AG20443 (cell line): ENCODE data around the gene ADAMTS7.
"Not testable (repeated sequence)": the region's sequence is repeated elsewhere in the genome, so short reads cannot be mapped to it uniquely, and the experiment has no call there.

Experiments
- DNase-seq: peaks from one replicate; pipeline ENCODE4 v3.0.0; 2012; ENCODE audit warnings: low spot score, mixed read lengths

ADAMTS7 gene

DNA sequence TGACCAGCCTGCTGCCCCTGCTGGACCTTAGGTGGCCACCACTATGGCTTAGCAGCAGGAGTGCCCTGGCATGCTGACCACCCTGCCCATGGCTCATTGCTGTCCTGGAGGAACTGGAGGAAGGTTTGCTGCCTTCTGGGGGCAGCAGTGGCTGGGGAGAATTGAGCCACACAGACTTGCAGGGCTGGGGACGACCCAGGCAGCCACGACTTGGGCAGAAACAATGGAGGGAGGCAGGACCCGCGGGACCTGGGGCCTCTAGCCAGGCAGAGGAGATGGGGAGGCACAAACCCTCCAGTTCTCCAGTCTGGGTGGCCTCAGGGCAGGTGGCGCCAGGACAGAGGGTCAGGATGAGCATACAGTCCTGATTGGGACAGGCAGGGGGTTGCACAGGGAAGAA lies 32.8 kb downstream of the ADAMTS7 start:
- DNase-seq = no peak

GRCh38 chr15:78777953-78778345 lies 33.3 kb downstream of the ADAMTS7 start:
- DNase-seq = not testable (repeated sequence)

- not testable (repeated sequence) for DNase-seq
Measured at GRCh38 chr15:78777290-78777952, 33.8 kb downstream of the ADAMTS7 start.

- not testable (repeated sequence) for DNase-seq
Measured at GRCh38 chr15:78776046-78776925, 35.0 kb downstream of the ADAMTS7 start.

GRCh38 chr15:78775472-78775871 lies 35.8 kb downstream of the ADAMTS7 start:
- no peak for DNase-seq

DNA sequence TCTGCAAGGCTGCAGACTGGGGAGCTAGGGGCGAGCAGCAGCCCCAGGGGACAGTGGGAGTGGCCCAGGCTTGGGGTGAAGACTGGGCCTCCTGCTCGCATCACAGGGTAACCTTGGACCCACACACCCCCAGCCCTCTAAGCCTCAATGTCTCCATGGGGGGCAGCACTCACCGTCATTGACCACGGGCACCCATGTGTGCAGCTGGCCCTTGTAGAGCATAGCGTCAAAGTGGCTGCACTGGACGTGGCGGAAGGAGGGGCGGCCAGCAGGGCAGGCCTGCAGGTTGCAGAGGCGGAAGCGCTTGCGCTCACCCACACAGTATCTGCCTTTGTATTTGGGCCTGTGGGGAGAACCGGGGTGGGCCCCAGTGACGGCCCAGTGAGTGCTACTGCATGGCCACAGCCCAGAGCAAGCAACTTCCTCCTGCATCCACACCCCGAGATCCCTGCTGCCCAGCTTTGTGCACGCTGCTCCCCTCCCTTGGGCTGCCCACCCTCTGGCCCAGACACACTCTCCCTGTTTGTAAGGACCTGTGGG lies 36.7 kb downstream of the ADAMTS7 start:
- DNase-seq = not testable (repeated sequence)

DNA sequence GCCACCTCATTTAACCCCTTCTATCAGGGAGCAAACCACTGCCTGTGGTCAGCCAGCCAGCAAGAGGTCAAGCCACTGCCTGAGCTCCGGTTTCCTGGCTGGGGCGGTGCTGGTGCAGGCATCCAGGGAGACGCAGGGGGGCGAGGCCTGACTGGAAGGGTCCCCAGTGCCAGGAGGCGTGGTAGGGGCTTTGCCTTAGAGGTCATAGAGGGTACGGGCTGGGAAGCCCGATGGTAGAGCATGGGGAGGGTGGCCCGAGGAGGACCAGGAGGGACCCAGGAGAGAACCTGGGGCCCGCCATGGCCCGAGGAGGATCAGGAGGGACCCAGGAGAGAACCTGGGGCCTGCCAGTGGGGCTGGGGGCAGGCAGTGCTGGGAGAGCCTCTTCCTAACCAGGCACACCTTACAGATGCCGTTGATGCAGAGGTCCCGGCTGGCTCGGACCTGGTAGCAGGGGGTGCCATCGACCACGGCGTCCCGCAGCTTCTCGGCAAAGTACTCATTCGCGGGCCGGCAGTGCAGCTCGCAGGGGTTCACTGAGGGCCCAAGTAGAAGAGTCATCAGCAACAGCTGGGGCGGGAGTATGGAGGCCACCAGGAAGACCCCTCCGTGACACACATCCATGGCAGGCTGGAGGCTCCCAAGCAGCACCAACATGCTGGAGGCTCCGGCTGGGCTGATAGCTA lies 37.4 kb downstream of the ADAMTS7 start:
- not testable (repeated sequence) for DNase-seq

DNA sequence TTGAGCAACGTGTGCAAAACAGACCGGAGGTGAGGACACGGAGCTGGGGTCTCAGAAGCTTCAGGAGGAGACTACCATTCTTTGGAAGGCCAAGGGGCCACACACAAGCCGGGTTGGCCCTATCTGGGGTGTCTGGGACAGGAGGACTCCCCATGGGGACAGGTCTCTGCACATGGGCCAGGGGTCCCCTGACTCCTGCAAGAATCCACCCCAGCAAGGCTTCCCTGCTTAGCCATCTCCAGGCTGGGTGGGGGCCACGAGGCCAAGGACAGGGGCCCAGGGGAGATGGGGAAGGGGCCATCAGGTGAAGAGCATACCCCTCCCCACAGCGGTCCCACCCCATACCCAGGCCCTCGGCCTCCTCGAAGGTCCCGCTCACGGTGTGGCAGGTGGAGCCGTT lies 38.5 kb downstream of the ADAMTS7 start:
- DNase-seq = no peak

DNA sequence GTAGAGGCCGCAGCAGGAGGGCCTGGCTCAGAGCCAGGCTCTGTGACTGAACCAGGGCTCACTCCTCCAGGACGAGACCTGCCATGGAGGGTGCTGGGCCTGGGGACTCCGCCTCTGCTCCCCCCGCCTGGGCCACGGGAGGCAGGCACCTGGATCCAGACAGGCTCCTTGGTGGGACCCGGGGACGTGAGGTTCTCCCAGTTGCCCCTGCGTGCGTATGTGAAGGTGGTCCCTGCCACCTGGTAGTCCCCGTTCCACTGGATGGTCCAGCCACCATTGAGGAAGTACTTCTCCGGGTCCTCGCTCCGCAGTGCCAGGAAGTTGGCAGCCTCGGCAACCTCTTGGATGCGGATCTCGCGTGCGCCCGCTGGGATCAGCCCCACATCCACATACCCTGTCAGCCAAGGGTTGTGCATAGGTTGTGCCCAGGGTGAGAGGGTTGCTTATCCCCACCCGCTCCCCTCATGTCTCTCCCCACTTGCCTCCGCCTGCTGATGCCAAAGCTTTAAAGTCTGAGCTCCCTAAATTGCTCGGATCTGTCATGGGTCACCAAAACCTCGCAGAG lies 39.7 kb downstream of the ADAMTS7 start:
- not testable (repeated sequence) for DNase-seq

GRCh38 chr15:78771020-78771419 lies 40.2 kb downstream of the ADAMTS7 start:
- DNase-seq = not testable (repeated sequence)

GRCh38 chr15:78769473-78770225 lies 41.6 kb downstream of the ADAMTS7 start:
- not testable (repeated sequence) for DNase-seq

- DNase-seq = no peak
Measured at GRCh38 chr15:78768531-78769408, 42.5 kb downstream of the ADAMTS7 start.

DNA sequence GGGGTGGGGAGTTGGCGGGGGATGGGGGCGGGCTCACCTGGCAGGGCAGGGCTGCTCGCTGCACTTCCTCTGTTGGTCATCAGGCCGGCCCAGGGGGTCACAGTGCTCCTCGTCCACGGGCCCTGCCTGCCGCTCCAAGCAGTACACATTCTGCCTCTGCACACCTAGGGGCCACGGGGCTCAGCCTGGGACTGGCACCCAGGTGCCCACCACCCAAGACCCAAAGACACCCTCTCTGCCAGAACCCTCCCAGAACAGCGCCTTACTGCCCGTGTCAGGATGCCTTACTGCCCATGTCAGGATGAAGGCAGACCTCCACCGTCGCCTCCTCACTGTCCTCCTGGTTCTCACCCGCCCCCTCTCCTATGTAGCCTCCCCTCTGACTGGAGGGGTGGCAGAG lies 43.2 kb downstream of the ADAMTS7 start:
- no peak for DNase-seq

GRCh38 chr15:78767331-78767951 lies 43.8 kb downstream of the ADAMTS7 start:
- DNase-seq = no peak

GRCh38 chr15:78766641-78767071 lies 44.6 kb downstream of the ADAMTS7 start:
- not testable (repeated sequence) for DNase-seq

GRCh38 chr15:78766041-78766440 lies 45.2 kb downstream of the ADAMTS7 start:
- no peak for DNase-seq

GRCh38 chr15:78765154-78765860 lies 46.0 kb downstream of the ADAMTS7 start:
- DNase-seq = not testable (repeated sequence)

- DNase-seq = not testable (repeated sequence)
Measured at GRCh38 chr15:78764340-78765153, 46.7 kb downstream of the ADAMTS7 start.
